ENCODE data around the gene LIPC. TPM values are rescaled to one million over a fixed set of nuclear protein-coding genes. Genes with fewer than 3 reads are reported as not detected.

LIPC gene
- total RNA-seq, 1 experiment from 2014 or later, result not detected

GRCh38 chr15:58458076-58458475 is 26.3 kb downstream of the LIPC start (continued):
- TF ChIP-seq ERG (CRISPR knock-in tag; IDR thresholded peaks at IDR 0.05), result no peak
- TF ChIP-seq USF2 (CRISPR knock-in tag; IDR thresholded peaks at IDR 0.05), result no peak

- Mint-ChIP-seq H3K4me1 (peaks cover 2% of the 10 kb centered on the region; the same call in 1 of the 2 replicates), H3K27me3 (ENCODE audit: low read depth) (no peaks in the 10 kb centered on the region), H3K36me3 (no peaks in the 10 kb centered on the region), H3K9me3 (no peaks in the 10 kb centered on the region), H3K27ac (no peak overlapping the region), H3K4me3 (no peak overlapping the region)
- ATAC-seq (no peak), DNase-seq (ENCODE audit: low spot score) (no peak)
- TF ChIP-seq ZNF423 (CRISPR knock-in tag; IDR thresholded peaks at IDR 0.05) (no peak), CREB1 (CRISPR knock-in tag; IDR thresholded peaks at IDR 0.05) (no peak), USF1 (CRISPR knock-in tag; IDR thresholded peaks at IDR 0.05) (no peak), STAT6 (CRISPR knock-in tag; conservative IDR thresholded peaks at IDR 0.05; ENCODE audit: low read depth) (no peak), CDX4 (CRISPR knock-in tag; IDR thresholded peaks at IDR 0.05; ENCODE audit: borderline replicate concordance) (no peak), E2F4 (CRISPR knock-in tag; IDR thresholded peaks at IDR 0.05; ENCODE audit: borderline replicate concordance, low read depth) (no peak), ZNF425 (CRISPR knock-in tag; conservative IDR thresholded peaks at IDR 0.05) (no peak), ZMAT4 (CRISPR knock-in tag; IDR thresholded peaks at IDR 0.05) (no peak)
- ChIA-PET POLR2A (no interaction called here), CTCF (no interaction called here)
These were observed 27.3 kb downstream of the LIPC start for GRCh38 chr15:58459045-58459444.

GRCh38 chr15:58459560-58459959 is 27.8 kb downstream of the LIPC start:
- H3K27ac Mint-ChIP-seq, result no peak overlapping the region
- CTCF ChIA-PET, result no interaction called here
- no peak for ATAC-seq
- no peak overlapping the region for H3K4me3 Mint-ChIP-seq
- no peaks in the 10 kb centered on the region for H3K9me3 Mint-ChIP-seq
- peaks cover 2% of the 10 kb centered on the region; the same call in 1 of the 2 replicates for H3K4me1 Mint-ChIP-seq
- no peaks in the 10 kb centered on the region for H3K36me3 Mint-ChIP-seq
- POLR2A ChIA-PET, result no interaction called here
- no peaks in the 10 kb centered on the region for H3K27me3 Mint-ChIP-seq (ENCODE audit: low read depth)
- no peak for DNase-seq (ENCODE audit: low spot score)
- no peak for TF ChIP-seq SMAD4 (CRISPR knock-in tag; IDR thresholded peaks at IDR 0.05)
- TF ChIP-seq ZMAT4 (CRISPR knock-in tag; IDR thresholded peaks at IDR 0.05), result no peak
- no peak for TF ChIP-seq ZNF423 (CRISPR knock-in tag; IDR thresholded peaks at IDR 0.05)
- no peak for TF ChIP-seq TCF7 (CRISPR knock-in tag; IDR thresholded peaks at IDR 0.05; ENCODE audit: low read depth)
- TF ChIP-seq MYBL2 (CRISPR knock-in tag; IDR thresholded peaks at IDR 0.05), result no peak
- no peak for TF ChIP-seq GRHL2 (CRISPR knock-in tag; IDR thresholded peaks at IDR 0.05; ENCODE audit: insufficient replicate concordance, severe bottlenecking)
- TF ChIP-seq SP1 (CRISPR knock-in tag; conservative IDR thresholded peaks at IDR 0.05), result no peak
- no peak for TF ChIP-seq NR2C2 (CRISPR knock-in tag; IDR thresholded peaks at IDR 0.05)
- TF ChIP-seq HMGA2 (CRISPR knock-in tag; IDR thresholded peaks at IDR 0.05), result no peak
- TF ChIP-seq FOXJ3 (CRISPR knock-in tag; IDR thresholded peaks at IDR 0.05; ENCODE audit: borderline replicate concordance), result no peak
- TF ChIP-seq TEAD1 (CRISPR knock-in tag; IDR thresholded peaks at IDR 0.05), result no peak
- no peak for TF ChIP-seq MXD4 (CRISPR knock-in tag; IDR thresholded peaks at IDR 0.05; ENCODE audit: borderline replicate concordance)
- TF ChIP-seq NFYB (CRISPR knock-in tag; conservative IDR thresholded peaks at IDR 0.05; ENCODE audit: low read depth), result no peak
